Embryonic facial prominence (tissue), 1 donor: ENCODE measurements around the gene ZBTB42.

ENCODE experiments used
- DNase-seq: peaks from one replicate; pipeline ENCODE4 v3.0.0-alpha.2; 2016; ENCODE audit errors: extremely low spot score

ZBTB42 gene

DNA sequence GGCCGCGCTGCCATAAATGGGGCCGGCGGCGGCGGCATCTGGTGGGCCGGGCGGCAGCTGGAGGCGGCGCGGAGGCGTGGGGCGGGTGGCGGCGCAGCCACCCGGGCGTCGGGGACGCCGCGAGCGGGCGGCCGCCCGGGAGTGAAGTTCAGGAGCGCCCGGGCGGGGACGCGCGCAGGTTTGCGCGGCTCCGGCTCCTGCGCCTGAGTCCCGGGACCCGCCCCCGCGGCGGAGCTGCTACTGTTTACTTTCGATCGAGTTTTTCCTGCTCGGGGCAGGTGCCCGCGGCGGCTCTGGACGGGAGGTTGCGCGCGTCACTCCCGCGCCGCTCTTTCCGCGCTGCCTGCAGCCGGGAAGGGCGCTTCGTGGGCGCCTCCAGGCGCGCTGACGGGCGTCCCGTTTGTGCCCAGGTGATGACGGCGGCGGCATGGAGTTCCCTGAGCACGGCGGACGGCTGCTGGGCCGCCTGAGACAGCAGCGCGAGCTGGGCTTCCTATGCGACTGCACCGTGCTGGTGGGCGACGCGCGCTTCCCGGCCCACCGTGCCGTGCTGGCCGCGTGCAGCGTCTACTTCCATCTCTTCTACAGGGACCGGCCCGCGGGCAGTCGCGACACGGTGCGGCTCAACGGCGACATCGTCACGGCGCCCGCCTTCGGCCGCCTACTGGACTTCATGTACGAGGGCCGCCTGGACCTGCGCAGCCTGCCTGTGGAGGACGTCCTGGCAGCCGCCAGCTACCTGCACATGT lies at the start of gene ZBTB42:
TSS of gene ZBTB42 (plus strand) at position 331 of the 749 bp plus-strand sequence. CDS start at position 428, 97 bp downstream.
- DNase-seq = peak; percentile 37

DNA sequence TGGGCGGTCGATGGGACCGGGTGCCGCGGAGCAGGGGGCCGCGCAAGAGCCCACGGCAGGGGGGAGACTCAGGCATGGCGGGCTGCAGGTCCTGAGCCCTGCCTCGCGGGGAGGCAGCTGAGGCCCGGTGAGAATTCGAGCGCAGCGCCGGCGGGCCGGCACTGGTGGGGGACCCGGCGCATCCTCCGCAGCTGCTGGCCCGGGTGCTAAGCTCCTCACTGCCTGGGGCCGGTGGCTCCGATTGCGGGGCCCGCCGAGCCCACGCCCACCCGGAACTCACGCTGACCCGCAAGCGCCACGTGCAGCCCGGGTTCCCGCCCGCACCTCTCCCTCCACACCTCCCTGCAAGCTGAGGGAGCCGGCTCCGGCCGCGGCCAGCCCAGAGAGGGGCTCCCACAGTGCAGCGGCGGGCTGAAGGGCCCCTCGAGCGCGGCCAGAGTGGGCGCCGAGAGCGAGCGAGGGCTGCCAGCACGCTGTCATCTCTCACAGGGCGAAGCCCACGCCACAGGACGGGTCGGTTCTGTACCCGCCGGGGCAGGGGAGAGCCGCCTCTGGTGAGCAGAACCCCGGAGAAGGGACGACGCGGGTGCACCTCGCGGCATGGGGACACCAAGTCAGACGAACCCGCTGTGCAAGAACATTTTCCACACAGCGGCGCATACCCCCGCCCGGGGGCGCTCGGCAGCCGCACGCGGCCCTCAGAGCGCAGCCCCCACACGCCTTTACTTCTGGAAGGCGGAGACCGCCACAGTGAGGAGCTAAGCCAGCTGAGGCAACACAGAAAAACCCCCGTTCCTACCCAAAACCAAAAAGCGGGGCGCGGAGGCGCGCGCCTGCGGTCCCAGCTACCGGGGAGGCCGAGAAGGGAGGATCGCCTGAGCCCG lies 49.1 kb upstream of the ZBTB42 start:
- DNase-seq = no peak

DNA sequence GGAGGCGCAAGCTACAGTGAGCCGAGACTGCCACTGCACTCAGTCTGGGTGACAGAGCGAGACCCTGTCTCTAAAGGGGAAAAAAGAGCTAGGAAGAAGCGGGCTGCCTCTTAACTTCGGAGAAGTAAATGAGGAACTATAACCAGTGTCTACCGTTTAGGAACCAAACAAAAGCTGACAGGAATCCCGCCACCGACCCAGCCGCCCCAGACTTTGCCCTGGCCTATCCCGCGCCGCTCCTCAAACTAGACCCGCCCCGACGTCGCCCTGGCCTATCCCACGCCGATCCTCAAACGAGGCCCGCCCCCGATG lies 48.5 kb upstream of the ZBTB42 start:
- DNase-seq = no peak

DNA sequence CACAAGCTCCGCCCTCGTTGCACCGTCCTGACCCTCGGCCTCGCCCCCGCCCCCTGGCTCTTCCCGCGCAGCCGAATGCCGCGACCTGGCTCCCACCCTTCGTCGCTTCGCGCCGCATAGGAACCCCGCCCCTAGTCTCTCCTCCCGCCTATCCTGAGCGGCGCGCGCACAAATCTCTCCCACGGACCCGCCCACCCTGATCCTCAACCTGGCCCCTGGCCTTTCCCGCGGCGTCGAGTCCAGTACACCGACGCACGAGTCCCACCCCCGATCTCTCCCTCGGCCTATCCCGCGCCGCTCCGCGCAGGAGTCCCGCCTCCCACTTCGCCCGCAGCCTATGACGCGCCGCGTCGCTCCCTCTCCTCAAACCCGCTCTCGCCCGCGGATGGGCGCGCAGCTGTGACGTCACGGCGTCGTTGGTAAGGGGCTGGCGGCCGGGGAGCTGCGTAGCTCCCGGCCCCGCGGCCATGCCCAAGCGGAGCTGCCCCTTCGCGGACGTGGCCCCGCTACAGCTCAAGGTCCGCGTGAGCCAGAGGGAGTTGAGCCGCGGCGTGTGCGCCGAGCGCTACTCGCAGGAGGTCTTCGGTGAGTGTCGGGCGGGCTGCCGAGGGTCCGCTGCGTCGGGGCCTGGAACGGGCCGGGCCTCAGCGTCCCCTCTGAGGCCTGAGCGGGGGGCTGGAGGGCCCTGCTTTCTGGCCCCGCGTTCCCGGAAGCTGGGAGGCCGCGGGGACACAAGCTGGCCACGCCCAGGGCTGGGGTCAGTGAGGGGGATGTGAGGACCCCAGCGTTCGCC lies 48.0 kb upstream of the ZBTB42 start, which contains the start of gene SIVA1:
TSS of gene SIVA1 (plus strand) at position 413 of the 793 bp plus-strand sequence. CDS start at position 468, 55 bp downstream.
- DNase-seq = peak; percentile 99

DNA sequence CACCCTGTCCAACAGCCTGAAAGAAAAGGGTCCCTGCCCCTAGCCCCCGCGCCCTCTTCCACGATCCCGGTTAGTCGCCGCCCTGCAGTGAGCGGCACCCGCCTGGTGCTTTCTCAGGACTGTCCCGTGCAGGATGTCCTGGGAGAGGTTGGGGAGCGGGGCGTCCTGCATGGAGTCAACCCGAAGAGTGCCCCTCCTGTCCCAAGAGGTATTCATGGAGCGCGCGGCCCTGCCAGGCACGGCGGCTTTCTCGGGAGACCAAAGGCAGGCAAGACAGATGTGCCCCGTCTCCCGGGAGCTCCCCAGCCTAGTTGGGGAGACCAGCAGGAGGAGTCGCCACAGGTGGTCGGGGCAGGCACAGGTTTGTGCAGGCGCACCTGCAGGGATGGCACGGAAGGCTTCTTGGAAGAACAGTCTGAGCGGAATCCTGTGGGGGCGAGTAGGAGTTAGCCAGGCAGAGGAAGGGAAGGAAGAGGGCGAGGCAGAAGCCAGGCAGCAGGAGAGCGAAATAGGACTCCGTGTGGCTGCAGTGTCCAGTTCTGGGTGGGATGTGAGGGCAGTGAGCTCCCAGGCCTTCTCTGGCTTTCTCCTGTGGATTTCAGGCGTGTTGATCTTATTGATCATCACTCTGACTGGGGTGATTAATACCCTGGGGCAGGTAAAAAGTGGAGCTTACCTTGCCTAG lies 47.2 kb upstream of the ZBTB42 start:
- no peak for DNase-seq

DNA sequence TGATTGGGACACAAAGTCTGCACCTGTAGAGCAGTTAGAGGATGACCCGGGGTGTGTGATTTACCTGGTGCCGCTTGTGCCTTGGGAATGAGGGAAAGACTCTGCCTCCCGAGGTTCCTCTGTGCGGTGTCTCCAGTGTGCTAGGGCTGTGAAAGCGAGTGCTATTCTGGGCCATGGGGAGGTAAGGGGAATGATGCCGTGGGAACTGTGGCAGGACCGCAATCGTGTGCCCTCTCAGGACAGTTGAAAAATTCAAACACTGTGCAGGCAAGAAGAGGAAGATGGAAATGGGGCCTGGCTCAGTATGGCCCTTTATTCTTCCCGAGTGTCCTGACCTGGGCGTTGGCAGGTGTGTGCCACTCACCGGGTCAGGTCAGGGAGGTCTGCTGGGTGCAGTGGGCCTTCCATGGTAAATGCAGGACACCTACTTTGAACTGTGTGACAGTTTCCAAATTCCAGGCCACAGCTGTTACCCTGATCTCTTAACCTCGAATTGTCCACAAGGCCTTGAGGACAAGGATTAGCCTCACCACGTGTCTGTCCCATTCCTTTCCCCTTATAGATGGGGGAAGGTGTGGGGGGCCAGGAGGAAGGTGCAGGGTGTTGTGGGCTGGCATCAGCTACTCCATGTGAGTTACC lies 46.6 kb upstream of the ZBTB42 start:
- DNase-seq = no peak

DNA sequence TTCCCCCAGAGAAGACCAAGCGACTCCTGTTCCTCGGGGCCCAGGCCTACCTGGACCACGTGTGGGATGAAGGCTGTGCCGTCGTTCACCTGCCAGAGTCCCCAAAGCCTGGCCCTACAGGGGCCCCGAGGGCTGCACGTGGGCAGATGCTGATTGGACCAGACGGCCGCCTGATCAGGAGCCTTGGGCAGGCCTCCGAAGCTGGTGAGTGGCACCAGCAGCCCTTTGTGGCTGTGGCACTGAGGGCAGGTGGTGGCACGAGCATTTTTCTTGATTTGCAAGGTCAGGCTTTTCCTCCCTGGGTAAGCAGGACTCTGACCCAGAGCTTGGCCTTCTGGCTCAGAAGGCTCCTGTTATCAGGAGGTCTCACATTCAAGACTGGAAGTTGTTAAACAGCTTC lies 45.3 kb upstream of the ZBTB42 start:
- DNase-seq = no peak

DNA sequence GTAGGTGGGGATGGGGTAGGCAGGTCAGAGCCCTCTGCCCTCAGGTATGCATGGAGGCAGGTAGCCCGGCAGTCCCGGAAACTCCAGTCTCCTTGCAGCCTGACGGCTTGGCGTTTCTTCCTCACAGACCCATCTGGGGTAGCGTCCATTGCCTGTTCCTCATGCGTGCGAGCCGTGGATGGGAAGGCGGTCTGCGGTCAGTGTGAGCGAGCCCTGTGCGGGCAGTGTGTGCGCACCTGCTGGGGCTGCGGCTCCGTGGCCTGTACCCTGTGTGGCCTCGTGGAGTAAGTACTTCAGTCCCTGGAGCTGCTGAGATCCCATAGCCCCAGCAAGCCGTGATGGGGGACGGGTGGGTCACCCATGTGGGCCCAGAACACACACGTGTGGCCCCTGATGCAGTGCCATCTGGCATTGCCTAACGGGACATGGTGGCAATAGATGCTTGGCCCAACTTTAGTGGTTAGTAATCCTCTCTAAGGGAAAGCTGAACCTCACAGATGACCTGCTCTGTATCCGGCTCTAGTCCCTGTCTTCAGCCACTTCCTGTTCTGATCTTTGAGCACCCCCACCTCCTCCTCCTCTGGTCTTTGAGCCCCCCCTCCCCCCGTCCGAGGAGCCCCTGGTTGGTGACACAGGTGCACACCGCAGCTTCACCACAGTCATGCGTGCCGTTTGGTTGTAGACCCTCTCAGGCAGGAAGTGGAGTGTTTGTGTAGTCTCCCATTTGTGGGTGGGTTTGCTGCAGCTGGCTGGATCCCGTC lies 44.2 kb upstream of the ZBTB42 start:
- DNase-seq = no peak

DNA sequence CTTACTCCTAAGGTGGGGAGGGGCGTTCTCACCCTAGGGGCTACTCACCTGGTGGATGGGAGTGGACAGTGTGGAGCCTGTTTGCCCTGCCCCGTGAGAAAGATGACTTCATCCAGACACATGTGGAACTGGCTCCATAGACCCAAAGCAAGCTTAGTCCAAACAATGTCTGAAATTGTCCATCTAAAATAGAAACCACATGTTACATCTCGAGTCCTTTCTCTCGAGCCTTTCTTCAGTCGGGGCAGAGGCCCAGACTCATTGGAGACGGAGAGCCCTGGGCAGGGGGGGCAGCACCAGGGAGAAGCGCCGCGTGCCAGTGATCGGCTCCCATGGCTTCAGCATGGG lies 43.7 kb upstream of the ZBTB42 start:
- no peak for DNase-seq

DNA sequence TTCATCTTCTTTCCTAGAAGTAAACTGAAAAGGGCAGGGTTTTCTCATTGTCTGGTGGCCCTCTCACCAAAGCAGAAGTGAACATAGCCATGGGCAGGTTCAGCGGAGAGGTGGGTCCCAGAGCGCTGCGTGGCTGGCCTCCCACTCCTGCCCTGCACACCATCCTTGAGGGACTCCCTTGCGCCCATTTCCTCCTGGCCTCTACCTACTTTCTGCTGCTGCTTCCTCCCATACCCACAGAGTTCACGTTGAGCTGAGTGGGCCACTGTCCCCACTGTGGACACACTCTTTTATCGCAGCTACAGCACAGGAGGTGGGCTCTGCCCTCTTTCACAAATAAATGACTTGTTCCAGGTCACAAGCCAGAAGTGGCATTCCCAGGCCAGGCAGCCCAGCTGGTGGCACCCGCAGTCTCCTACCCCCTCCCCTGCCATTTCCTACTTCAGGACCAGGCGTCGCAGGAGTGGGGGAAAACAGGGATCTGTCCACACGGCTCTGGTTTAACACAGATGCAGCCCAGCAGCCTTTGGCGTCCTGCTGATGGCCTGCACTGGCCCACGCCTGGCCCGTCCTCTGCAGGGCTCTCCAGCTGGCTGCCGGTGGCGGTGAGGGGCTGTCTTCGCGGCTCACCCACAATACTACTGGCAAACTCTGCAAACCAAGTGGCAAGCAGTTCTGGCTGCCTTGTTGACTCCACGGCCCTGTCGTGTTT lies 43.1 kb upstream of the ZBTB42 start:
- DNase-seq = no peak

DNA sequence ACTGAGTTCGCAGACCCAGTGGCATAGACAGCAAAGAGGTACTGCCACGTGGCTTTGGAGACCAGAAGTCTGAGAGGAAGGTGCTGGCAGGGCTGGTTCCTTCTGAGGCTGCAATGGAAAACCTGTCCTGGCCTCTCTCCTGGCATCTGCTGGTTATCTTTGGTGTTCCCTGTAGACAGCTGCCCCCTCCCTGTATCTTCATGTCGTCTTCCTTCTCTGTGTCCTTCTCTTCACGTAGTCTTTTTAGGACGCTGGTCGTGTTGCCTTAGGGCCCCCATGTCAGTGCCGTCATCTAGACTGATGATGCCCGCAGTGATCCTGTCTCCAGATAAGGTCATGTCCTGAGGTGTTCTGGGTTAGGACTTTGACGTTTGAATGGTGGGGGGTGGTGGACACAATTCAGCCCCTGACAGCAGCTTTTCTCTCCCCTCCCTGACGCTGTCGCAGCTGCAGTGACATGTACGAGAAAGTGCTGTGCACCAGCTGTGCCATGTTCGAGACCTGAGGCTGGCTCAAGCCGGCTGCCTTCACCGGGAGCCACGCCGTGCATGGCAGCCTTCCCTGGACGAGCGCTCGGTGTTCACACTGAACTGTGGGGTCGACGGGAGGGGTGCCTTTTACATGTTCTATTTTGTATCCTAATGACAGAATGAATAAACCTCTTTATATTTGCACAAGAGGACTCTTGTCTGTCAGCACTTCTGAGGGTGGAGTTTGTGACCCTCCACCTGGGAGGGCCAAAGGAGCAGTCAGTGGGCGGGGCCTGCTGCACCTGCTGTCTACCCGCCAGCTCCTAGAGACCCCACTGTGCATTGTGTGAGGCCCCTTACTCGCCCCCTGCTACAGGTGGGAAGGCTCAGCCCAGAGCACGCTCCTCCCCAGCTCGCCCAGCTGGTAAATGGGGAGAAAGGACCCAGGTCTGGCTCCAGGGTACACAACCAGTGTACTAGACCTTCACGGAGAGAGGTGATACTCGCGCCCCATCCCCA lies 41.6 kb upstream of the ZBTB42 start:
- no peak for DNase-seq

DNA sequence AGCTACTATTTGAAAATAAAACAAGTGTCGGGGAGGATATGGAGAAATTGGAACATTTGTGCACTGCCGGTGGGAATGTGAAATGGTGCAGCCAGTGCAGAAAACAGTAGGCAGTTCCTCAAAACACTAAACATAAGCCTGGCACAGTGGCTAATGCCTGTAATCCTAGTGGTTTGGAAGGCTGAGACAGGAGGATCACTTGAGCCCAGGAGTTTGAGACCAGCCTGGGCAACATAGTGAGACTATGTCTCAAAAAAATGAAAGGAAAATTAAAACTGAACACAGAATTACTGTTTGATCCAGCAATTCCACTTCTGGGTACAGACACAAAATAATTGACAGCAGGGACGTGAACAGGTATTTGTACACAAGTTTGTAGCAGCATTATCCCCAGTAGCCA lies 35.4 kb upstream of the ZBTB42 start:
- no peak for DNase-seq

DNA sequence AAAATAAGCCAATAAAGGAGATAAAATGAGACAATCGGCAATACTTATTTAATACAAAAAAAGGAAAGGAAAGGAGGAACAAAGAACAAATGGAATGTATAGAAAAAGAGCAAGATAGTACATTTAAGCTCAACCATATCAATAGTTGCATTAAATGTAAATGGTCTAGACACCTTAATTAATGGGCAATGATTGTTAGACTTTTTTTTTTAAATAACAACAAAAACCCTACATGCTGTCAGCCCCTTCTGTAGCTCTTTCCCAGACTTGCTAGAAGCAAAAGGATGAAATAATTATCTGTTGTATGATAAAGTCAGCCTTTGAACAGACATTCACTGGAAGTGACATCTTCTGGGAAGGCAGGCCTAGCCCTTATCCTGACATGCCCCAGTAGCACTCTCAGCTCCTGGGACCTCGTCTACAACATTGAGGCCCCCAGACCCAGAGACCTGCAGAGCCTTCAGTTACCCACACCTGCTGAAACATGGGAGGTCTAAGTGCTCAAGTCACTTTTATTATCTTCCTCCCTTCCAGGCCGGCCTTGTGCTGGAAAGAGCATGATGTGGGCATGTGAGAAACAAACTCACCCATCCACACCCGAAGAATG lies 34.5 kb upstream of the ZBTB42 start:
- DNase-seq = no peak

DNA sequence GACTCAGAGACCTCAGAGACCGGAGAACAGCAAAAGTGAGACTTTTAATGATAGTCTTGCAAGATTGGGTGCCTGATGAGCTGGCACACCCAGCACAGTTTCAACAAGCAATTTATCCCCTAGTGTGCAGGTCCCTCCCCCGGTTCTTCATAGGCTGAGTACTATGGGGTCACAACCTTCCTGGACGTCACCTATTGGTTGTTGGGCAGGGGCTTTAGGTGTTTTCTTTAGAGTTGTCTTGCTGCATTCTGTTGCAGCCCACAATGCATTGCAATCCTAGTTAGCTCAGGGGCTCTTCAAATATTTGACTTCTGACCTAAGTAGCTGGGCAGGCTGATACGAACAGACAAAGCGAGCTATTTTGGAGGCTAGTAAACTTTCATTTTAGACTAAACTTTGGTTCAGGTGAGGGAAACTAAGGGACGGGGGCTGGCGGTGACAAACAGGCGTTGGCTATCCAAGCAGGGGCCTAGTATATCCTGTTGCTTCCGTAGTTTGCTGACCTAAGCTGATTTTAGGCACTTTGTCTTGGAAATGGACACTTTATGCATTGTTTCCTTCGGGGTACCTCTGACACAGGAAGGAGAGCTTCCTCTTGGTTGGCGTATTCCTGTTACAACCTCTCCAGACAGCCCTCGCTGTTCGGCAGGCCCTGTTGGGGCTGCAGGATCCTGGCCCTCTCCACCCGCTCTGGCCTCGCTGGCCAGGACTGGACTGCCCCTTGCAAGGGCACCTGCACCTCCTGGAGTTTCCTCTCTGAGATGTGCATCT lies 33.9 kb upstream of the ZBTB42 start:
- DNase-seq = no peak

DNA sequence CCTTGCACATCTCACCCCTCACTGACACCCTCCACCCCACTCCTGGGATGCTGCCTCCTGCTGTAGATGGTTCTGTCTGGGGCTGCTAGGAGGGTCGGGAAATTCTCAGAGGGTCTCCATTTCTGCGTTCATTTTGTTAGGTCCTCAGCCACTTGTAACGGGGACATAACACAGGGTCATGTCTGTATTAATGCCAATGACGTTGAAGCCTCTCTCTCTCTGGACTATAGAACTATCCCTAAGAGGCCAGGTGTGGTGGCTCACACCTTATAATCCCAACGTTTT lies 33.3 kb upstream of the ZBTB42 start:
- DNase-seq = no peak

DNA sequence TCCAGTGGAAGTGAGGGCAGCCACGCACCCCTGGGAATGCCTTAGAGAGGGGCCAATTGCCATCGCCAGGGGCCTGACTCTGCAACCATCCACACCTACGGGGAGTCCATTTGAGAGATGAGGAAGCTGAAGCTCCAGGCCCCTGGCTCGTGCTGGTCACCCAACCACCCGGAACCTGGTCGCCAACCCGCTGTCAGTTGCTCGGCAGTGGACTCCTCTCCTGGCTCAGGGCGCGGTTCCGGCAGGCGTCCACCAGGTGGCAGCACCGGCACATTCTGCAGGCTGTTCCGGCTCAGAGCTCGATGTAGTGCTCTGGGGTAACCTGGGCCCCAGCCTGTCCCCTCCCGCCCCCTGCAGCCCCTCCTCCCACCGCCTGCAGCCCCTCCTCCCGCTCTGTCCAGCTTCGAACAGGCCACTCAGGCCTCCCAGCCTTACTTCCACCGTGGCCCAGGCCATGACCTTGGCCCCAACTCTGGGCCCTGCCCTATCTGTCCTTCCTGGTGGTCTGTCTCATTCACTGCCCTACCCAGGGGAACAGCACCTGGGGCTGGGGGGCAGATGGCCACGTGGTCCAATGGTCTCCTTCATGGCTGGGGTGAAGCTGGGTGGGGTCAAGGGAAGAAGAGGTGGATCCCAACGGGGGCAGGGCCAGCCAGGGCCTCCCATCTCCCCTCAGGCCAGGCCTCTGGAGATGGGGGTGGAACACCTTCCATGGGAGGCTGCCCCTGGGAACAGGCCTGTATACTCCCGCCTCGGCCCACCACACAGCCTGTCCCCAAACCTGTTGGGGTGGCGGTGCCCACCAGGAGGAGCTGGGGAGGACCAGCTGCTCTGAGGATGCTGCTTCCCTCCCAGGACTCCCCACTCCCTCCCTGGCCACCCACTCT lies 32.2 kb upstream of the ZBTB42 start:
- peak; percentile 53 for DNase-seq
